HepG2 (cell line): ENCODE data around the gene KLF16. TPM values are rescaled to one million over a fixed set of nuclear protein-coding genes. Genes with fewer than 3 reads are reported as not detected.

Experiments
- CREM ChIP-seq, 2 experiments: sonication (generic) in 1 of 2; formaldehyde crosslinking in 1 of 2; IDR thresholded peaks; 2 replicates each; pipeline versions ENCODE4 v1.4.0 to v1.6.1; 2016 to 2020; ENCODE audit warnings: antibody characterized with exemption in 1 of 2, mild to moderate bottlenecking in 1 of 2, missing genetic modification reagents in 1 of 2
- ELF3 ChIP-seq: IDR thresholded peaks from 2 replicates; pipeline ENCODE4 v1.6.1; 2016; ENCODE audit warnings: missing genetic modification reagents, missing compliant biosample characterization
- JDP2 ChIP-seq: sonication (generic); formaldehyde crosslinking; IDR thresholded peaks from 2 replicates; pipeline ENCODE4 v1.8.1; 2022; ENCODE audit warnings: missing genetic modification reagents, borderline replicate concordance
- KDM3A ChIP-seq: IDR thresholded peaks from 2 replicates; pipeline ENCODE4 v1.6.1; 2018; ENCODE audit warnings: low read depth, missing compliant biosample characterization
- PCBP1 ChIP-seq: fragments of 200-400 bp; formaldehyde crosslinking; IDR thresholded peaks from 2 replicates; pipeline ENCODE4 v1.6.1; 2017; ENCODE audit warnings: mild to moderate bottlenecking, low read depth, low read length, borderline replicate concordance
- RFXANK ChIP-seq: IDR thresholded peaks from 2 replicates; pipeline ENCODE4 v1.6.1; 2016
- SALL2 ChIP-seq: sonication (generic); formaldehyde crosslinking; IDR thresholded peaks from 2 replicates; pipeline ENCODE4 v1.8.1; 2023; ENCODE audit warnings: mild to moderate bottlenecking, missing genetic modification reagents, inconsistent platforms
- ZBTB7A ChIP-seq: sonication (generic); formaldehyde crosslinking; IDR thresholded peaks from 2 replicates; pipeline ENCODE4 v1.8.0; 2022; ENCODE audit warnings: mild to moderate bottlenecking, missing genetic modification reagents
- ZFP41 ChIP-seq: sonication (generic); formaldehyde crosslinking; IDR thresholded peaks from 2 replicates; pipeline ENCODE4 v1.4.0; 2020; ENCODE audit warnings: mild to moderate bottlenecking, missing genetic modification reagents, borderline replicate concordance
- ZNF333 ChIP-seq: sonication (generic); formaldehyde crosslinking; IDR thresholded peaks from 2 replicates; pipeline ENCODE4 v1.4.0; 2020; ENCODE audit warnings: mild to moderate bottlenecking, missing genetic modification reagents, borderline replicate concordance
- ZNF547 ChIP-seq: sonication (generic); formaldehyde crosslinking; IDR thresholded peaks from 2 replicates; pipeline ENCODE4 v1.5.1; 2020; ENCODE audit warnings: mild to moderate bottlenecking, missing genetic modification reagents
- ZNF788 ChIP-seq: sonication (generic); formaldehyde crosslinking; IDR thresholded peaks from 2 replicates; pipeline ENCODE4 v1.5.0; 2020; ENCODE audit warnings: mild to moderate bottlenecking, missing genetic modification reagents, borderline replicate concordance
- polyA plus RNA-seq, 8 experiments: library from polyadenylated mRNA; depleted of rRNA in 3 of 8; stranded (reverse) in 7 of 8; unstranded in 1 of 8; fragments of >200 nt; fragmentation: Illumina TruSeq in 4 of 8; extraction: Trizol in 4 of 8; gene quantifications; 2 replicates each; pipeline versions ENCODE4 v1.2.1 to v1.2.3, GENCODE V29; 2011 to 2016; ENCODE audit warnings: low read depth in 4 of 8, missing spikeins in 1 of 8, mixed read lengths in 1 of 8; ENCODE audit not compliant: insufficient read depth in 1 of 8
- total RNA-seq, 5 experiments: library from RNA; depleted of rRNA; stranded (reverse); fragments of >200 nt; fragmentation: Illumina TruSeq; extraction: Trizol; gene quantifications; 2 replicates each; pipeline ENCODE4 v1.2.3, GENCODE V29; 2016; ENCODE audit warnings: low read depth in 1 of 5
- TF ChIP-seq, protein P1 (sequence below): sonication (generic); IDR thresholded peaks from 2 replicates; pipeline ENCODE4 v1.6.1; 2016; ENCODE audit warnings: low read depth, borderline replicate concordance
- TF ChIP-seq, protein P2 (sequence below): IDR thresholded peaks from 2 replicates; pipeline ENCODE4 v1.4.0; 2020; ENCODE audit warnings: mild to moderate bottlenecking, missing genetic modification reagents
- TF ChIP-seq, protein P3 (sequence below): sonication (generic); formaldehyde crosslinking; IDR thresholded peaks from 2 replicates; pipeline ENCODE4 v1.8.1; 2022; ENCODE audit warnings: low read depth, mild to moderate bottlenecking, missing genetic modification reagents
- TF ChIP-seq, protein P4 (sequence below): sonication (generic); formaldehyde crosslinking; IDR thresholded peaks from 2 replicates; pipeline ENCODE4 v1.4.0; 2020; ENCODE audit warnings: missing genetic modification reagents
- TF ChIP-seq, protein P5 (sequence below): sonication (generic); formaldehyde crosslinking; IDR thresholded peaks from 2 replicates; pipeline ENCODE4 v1.4.0; 2020; ENCODE audit warnings: missing genetic modification reagents

The KLF16 gene
- total and polyA plus RNA-seq, 2 of the 13 experiments (the other 11 are each of a cell fraction or from before 2014, with no cell fraction given): 3.5 to 6.7 TPM

DNA sequence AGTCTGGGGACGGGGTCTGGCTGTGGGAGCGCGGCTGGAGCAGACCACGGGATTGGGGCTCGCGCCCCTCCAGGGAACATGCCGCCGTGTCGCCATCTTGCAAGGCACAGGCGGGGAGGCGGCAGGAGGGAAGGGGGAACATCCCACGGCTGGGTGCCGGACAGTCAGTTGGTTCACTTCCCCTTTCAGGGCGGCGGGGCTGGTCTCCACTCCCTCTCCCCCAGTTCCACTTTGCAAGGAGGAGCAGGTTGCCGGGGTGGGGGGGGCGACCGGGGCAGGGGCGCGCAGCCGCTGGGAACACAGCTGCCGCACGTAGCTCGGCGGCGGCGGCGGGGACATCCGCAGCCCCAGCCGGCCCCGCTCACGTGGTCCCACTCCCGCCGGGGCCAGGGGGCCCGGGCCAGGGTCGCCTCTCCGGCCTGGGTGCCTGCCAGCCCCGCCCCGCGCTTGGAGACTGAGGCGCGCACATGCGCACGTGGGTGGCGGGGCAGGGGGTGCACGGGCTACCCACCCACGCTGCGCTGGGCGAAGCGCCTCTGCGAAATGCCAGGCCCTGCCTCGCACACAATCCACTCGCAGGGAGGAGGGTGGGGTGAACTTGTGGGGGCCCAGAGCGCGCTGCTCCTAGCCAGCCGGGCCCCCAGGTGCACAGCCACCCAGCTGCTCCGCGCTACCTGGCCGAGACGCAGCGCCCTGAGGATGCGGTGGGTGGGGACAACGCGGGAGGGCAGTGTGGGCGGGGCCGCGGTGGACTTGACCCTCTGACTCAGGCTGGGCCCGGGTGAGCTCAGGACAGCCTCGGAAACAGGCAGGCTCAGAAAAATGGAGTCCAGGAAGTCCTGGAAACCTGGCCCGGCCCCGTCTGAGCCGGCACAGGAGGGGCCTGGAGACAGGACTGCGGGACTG lies 6.4 kb downstream of the KLF16 start (continued):
- TF ChIP-seq, protein P1, sequence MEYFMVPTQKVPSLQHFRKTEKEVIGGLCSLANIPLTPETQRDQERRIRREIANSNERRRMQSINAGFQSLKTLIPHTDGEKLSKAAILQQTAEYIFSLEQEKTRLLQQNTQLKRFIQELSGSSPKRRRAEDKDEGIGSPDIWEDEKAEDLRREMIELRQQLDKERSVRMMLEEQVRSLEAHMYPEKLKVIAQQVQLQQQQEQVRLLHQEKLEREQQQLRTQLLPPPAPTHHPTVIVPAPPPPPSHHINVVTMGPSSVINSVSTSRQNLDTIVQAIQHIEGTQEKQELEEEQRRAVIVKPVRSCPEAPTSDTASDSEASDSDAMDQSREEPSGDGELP: peak; percentile 50; the same call in 1 of the 2 replicates
- TF ChIP-seq, protein P2, sequence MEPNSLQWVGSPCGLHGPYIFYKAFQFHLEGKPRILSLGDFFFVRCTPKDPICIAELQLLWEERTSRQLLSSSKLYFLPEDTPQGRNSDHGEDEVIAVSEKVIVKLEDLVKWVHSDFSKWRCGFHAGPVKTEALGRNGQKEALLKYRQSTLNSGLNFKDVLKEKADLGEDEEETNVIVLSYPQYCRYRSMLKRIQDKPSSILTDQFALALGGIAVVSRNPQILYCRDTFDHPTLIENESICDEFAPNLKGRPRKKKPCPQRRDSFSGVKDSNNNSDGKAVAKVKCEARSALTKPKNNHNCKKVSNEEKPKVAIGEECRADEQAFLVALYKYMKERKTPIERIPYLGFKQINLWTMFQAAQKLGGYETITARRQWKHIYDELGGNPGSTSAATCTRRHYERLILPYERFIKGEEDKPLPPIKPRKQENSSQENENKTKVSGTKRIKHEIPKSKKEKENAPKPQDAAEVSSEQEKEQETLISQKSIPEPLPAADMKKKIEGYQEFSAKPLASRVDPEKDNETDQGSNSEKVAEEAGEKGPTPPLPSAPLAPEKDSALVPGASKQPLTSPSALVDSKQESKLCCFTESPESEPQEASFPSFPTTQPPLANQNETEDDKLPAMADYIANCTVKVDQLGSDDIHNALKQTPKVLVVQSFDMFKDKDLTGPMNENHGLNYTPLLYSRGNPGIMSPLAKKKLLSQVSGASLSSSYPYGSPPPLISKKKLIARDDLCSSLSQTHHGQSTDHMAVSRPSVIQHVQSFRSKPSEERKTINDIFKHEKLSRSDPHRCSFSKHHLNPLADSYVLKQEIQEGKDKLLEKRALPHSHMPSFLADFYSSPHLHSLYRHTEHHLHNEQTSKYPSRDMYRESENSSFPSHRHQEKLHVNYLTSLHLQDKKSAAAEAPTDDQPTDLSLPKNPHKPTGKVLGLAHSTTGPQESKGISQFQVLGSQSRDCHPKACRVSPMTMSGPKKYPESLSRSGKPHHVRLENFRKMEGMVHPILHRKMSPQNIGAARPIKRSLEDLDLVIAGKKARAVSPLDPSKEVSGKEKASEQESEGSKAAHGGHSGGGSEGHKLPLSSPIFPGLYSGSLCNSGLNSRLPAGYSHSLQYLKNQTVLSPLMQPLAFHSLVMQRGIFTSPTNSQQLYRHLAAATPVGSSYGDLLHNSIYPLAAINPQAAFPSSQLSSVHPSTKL (CRISPR knock-in tag): no peak; the same call in 1 of the 2 replicates
- TF ChIP-seq, protein P3, sequence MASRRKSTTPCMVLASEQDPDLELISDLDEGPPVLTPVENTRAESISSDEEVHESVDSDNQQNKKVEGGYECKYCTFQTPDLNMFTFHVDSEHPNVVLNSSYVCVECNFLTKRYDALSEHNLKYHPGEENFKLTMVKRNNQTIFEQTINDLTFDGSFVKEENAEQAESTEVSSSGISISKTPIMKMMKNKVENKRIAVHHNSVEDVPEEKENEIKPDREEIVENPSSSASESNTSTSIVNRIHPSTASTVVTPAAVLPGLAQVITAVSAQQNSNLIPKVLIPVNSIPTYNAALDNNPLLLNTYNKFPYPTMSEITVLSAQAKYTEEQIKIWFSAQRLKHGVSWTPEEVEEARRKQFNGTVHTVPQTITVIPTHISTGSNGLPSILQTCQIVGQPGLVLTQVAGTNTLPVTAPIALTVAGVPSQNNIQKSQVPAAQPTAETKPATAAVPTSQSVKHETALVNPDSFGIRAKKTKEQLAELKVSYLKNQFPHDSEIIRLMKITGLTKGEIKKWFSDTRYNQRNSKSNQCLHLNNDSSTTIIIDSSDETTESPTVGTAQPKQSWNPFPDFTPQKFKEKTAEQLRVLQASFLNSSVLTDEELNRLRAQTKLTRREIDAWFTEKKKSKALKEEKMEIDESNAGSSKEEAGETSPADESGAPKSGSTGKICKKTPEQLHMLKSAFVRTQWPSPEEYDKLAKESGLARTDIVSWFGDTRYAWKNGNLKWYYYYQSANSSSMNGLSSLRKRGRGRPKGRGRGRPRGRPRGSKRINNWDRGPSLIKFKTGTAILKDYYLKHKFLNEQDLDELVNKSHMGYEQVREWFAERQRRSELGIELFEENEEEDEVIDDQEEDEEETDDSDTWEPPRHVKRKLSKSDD (CRISPR knock-in tag): 0 out of 2 replicates have a peak, but pooled peaks have one; percentile 62
- TF ChIP-seq JDP2 (no peak), PCBP1 (no peak), SALL2 (no peak), ELF3 (CRISPR knock-in tag) (peak; percentile 61), ZNF333 (CRISPR knock-in tag) (no peak), KDM3A (CRISPR knock-in tag) (0 out of 2 replicates have a peak, but pooled peaks have one; percentile 58), CREM (IDR thresholded peaks at IDR 0.05) (no peak), CREM (CRISPR knock-in tag; IDR thresholded peaks at IDR 0.05) (no peak), RFXANK (no peak), ZFP41 (no peak), ZNF788 (CRISPR knock-in tag) (no peak), ZNF547 (no peak), ZBTB7A (CRISPR knock-in tag) (no peak)
- TF ChIP-seq, protein P4, sequence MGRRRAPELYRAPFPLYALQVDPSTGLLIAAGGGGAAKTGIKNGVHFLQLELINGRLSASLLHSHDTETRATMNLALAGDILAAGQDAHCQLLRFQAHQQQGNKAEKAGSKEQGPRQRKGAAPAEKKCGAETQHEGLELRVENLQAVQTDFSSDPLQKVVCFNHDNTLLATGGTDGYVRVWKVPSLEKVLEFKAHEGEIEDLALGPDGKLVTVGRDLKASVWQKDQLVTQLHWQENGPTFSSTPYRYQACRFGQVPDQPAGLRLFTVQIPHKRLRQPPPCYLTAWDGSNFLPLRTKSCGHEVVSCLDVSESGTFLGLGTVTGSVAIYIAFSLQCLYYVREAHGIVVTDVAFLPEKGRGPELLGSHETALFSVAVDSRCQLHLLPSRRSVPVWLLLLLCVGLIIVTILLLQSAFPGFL (CRISPR knock-in tag): no peak
- TF ChIP-seq, protein P5, sequence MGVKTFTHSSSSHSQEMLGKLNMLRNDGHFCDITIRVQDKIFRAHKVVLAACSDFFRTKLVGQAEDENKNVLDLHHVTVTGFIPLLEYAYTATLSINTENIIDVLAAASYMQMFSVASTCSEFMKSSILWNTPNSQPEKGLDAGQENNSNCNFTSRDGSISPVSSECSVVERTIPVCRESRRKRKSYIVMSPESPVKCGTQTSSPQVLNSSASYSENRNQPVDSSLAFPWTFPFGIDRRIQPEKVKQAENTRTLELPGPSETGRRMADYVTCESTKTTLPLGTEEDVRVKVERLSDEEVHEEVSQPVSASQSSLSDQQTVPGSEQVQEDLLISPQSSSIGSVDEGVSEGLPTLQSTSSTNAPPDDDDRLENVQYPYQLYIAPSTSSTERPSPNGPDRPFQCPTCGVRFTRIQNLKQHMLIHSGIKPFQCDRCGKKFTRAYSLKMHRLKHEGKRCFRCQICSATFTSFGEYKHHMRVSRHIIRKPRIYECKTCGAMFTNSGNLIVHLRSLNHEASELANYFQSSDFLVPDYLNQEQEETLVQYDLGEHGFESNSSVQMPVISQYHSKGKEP: no peak
